Measurements from ENCODE around the gene STRIP1.

The STRIP1 gene

DNA sequence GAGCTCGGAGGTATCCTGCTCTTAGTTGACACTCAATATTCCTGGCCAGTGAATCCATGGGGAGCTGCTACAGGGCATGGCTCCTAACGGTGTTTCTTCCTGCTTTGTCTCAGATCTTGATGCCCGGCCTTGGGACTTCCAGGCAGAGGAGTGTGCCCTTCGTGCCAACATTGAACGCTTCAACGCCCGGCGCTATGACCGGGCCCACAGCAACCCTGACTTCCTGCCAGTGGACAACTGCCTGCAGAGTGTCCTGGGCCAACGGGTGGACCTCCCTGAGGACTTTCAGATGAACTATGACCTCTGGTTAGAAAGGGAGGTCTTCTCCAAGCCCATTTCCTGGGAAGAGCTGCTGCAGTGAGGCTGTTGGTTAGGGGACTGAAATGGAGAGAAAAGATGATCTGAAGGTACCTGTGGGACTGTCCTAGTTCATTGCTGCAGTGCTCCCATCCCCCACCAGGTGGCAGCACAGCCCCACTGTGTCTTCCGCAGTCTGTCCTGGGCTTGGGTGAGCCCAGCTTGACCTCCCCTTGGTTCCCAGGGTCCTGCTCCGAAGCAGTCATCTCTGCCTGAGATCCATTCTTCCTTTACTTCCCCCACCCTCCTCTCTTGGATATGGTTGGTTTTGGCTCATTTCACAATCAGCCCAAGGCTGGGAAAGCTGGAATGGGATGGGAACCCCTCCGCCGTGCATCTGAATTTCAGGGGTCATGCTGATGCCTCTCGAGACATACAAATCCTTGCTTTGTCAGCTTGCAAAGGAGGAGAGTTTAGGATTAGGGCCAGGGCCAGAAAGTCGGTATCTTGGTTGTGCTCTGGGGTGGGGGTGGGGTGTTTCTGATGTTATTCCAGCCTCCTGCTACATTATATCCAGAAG lies 19.4 kb downstream of the STRIP1 start:
- DNase-seq (ENCODE audit: low read depth), result no peak

DNA sequence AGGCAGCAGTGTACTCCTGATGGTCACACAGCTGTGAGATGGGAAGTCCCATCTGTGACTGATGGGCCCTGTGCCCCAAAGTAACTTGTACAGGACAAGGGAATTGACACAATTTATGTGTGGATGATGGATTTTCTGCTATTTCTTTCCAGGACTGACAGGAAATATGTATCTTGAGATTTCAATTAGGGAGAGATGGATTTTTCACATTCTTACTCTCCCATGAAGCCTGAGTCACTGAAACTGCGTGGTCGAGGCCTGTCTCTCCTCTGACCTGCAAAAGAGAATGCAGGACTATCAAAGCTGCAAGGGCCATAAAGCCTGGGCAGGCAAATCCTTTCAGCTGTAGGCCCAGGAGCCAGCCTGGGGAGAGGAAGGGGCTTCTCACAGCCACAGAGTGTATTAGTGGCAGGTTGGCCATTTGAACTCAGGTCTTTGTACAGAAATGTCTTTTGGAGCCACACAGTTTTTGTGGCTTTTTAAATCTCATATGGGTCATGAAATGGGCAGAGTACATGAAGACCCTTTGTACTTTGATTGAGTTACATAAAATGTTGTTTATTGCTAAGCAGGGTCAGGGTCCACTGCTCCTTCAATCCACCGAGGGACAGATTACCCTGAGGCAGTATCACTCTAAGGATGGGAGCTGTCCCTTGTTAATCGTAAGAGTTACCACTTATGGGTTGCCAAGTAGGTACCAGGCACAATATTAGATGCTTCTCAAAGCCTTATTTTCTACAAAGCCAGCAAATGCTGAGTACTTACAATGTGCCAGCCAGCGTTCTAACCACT lies 21.3 kb downstream of the STRIP1 start:
- no peak for DNase-seq (ENCODE audit: low read depth)

DNA sequence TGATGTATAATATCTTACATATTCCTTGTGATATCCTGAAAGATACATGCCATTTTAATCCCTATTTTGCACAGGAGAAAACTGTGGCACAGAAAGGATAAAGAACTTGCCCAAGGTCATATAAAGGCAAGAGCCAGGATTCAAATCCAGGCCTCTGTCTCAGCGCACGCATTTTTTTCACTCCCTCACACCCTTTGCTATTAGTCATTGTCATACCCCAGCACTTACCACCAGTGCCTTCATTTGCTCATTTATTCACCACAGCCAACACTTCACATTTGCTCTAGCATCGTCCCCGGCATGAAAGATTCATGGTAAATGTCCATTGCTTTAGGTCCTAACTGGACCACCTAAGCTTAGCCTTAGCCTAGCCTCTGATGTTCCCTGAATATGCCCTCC lies 21.9 kb downstream of the STRIP1 start:
- DNase-seq (ENCODE audit: low read depth), result no peak

DNA sequence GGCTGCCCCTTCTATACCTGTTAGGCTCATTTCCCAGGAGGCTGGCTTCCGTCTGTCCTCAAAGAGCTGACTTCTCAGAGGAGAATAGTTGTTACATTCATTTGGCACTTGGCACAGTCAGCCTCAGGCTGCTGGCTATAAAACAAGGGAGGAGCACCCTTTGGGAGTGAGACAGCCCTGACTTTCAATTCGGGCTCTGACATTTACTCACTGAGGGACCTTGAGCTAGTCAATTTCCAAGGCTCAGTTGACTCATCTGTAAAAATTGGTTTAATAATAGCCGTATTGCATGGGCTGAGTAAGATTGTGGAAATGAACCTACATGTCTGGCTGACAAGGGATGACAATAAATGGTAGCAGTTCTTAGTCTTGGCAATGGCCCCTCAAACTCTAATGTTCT lies 22.4 kb downstream of the STRIP1 start:
- DNase-seq (ENCODE audit: low read depth), result peak; percentile 76

DNA sequence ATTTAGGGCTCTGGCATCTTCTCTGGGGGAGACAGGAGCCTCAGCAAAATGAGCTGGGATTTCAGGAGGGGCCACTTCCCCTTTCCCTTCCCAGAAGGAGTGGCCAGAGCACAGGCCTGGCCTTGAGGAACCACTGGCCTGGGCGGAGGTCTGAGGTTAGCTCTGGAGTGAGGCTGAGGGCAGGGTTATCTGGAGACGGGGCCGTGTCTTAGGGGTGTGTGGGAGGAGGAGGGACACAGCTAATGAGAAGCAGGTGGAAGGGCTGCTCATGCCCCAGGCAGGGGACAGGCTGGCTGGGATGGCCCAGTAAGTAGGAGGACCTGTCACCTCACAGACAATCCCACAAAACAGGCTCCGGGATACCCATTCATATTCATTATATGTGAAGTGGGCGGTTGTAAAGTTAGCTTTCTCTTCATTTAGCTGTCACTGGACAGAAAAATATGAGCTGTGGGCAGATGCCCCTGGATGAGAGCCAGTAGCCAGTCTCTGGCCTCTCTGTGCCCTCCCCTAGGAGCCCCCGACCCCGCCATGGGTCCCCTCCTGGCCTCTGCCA lies 23.6 kb downstream of the STRIP1 start:
- DNase-seq (ENCODE audit: low read depth), result no peak

DNA sequence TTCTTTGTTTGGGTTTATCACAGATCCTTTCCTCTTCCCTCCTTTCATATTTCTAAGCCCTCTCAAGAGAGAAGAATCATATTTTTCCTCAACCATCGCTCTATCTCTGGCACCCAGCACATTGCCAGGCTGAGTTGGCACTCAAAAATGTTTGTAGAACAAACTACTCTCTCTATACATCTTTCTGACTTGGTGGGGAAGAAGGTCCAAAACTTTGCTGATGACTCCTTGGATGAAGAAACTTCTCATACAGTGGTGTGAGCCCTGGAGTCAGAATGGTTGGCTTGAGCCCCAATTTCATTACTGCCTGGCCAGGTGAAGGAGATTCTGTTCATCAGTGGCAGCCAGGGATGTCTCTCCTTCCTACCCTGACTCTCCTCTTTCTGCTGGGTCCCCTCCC lies 24.2 kb downstream of the STRIP1 start:
- no peak for DNase-seq (ENCODE audit: low read depth)

DNA sequence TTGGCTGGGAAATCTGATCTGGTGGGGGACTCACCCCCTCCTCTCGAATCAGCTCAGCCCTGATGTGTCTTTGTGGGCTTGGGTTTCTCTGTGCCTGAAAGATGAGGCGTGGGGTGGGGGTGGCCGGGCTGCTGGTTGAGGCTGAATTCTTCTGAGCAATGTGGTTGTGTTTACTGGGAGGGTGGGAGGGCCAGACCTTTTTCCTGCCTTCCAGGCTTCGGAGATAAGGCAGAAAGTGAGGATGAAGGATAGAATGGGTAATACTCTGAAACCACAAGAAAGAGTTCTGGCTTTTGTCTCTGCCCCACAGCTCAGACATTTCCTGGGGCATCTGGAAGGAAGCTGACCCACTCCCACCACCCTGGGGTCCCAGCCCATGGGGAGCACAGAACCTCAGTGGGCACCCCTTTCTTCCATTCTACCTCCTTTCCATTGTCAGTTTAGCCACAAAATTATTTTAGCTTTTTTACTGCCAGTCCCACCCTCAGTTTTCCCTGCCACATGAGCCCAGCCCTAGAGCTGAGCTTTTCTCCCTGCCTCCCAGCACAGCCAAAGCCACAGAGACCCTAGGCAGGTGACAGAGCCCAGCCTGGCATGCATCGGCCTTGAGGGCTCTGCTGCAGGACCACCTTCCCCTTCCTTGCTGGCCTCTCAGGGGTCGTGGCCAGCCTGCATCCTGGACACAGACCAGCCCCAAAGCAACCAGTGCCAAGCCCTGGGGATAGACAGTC lies 24.9 kb downstream of the STRIP1 start:
- no peak for DNase-seq (ENCODE audit: low read depth)

DNA sequence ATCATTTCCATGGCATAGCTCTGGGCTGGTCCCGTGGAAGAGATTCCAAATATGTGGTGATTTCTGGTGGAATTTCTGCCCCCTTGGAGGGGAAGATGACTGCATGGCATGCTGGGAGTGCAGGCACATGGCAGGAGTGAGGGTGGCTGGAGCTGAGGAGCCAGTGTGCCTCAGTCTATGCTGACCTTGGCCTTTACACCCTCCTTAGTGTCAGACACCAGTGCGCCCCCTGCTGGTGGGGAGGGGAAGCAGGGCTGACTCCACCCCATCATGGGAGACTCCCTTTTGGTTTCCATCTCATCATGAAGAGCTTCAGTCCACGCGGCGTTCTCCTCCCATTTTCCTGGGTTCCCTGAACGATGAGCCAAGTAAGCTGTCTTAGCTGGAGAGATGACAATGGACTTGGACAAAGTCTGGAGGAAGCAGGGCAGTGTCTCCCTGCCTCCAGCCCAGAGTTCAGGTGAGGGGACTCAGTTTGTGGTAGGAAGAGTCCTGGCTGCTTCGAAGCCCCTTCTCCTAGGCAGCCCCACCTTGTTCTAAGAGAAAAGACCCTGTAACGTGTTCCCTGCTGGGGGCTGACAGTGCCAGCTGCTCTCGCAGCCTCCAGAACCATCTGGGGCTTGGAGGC lies 25.7 kb downstream of the STRIP1 start:
- no peak for DNase-seq (ENCODE audit: low read depth)

DNA sequence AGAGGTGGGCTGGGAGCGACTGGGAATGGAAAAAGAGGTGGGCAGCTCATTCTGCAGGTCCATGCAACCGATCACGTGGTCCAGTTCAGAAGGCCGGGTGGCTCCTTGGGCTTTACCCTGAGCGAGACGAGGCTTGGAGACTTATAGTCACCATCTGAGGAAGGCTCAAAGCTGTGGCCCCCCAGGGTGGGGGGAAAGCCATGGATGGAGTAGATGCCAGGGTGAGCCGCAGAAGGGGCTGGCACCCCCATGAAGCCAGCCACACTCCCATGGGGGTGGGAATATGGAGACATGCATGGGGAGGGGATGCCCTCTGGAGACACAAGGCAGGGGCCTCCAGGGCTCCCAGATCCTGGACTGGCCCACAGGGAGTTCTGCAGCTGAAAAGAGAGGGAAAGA lies 26.2 kb downstream of the STRIP1 start:
- DNase-seq (ENCODE audit: low read depth), result no peak

DNA sequence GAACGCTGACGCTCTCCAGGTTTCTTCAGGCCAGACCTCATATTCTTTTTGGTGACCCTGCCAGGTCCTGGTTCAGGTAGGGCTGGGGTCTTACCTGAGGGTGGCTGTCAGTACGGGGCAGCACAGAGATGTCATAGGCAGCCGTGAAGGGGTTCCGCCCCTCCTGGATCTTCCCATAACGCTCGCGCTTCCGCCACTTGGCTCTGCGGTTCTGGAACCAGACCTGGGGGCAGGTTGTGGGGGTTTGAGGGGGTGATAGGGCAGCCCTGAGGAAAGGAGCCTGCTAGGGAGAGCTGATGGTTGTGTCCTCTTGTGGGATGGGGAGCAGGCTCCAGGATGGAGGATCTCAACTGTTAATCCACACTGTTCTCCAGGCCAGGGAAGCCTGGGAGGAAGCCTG lies 26.9 kb downstream of the STRIP1 start:
- DNase-seq (ENCODE audit: low read depth), result no peak

DNA sequence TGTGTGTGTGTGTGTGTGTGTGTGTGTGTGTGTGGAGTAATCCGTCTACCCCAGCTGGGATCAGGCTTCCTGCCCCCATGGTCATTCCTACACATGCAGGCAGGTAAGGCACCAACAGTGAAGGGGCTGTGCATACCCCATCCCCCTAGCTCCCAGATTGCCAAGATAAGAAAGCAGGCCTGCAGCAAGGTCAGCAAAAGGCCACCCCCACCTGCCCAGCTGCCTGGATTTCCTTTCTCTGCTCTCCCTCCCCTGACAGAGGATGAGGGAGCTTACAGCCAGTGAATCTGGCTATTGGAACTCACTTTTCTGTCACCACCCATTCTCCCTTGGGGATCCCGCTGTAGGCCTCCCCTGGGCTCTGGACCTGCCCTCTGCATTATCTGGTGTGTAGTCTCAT lies 28.2 kb downstream of the STRIP1 start:
- DNase-seq (ENCODE audit: low read depth), result no peak

DNA sequence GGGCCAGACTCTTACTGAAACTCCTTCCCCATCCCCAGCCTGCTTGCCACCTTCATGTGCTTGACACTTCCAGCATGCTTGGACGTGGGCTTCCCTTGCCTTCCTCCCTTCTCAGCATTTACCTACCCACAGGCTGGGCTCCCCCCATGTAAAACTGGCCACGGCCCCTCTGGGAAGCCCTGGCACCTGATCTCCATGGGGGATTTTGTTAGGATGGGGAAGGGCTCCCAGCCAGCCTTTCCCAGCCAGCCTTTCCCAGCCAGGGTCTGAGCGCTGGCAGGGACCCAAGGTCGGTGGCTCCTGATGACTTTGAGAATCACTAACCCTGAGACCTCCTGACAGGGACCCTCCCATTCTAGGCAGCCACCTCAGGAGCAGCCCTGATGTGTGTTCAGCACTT lies 29.4 kb downstream of the STRIP1 start:
- no peak for DNase-seq (ENCODE audit: low read depth)

DNA sequence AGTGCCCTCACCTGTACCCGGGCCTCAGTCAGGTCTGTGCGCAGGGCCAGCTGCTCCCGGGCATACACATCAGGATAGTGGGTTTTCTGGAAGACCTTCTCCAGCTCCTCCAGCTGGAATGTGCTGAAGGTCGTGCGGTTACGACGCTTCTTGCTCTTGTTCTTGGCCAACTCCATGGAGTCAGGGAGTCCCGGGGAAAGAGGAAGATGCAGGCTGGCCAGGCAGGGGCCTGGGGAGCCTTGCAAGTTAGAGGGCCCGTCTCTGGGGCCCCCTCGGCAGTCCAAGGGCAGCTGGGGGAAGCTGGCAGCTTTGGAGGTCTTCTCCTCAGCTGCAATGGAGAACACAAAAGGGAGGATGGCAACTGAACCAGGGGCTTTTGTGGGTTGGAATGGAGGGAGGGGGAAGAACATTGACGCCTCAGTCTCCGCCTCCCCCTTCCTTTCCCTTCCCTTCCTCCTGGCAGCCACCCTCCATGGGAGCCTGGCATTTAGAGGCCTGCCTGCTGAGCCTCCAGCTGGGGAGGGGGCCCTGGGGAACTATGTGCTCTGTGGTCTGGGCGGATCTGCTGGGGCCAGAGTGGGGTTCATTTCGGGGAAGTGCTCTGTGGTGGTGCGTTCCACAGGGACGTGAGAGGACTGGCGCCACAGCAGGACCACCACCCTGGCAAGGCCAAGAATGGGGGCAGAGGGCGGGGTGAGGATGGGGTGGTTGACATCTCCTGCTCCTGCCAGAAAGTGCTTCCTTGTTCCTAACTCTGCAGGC lies 30.3 kb downstream of the STRIP1 start:
- no peak for DNase-seq (ENCODE audit: low read depth)

DNA sequence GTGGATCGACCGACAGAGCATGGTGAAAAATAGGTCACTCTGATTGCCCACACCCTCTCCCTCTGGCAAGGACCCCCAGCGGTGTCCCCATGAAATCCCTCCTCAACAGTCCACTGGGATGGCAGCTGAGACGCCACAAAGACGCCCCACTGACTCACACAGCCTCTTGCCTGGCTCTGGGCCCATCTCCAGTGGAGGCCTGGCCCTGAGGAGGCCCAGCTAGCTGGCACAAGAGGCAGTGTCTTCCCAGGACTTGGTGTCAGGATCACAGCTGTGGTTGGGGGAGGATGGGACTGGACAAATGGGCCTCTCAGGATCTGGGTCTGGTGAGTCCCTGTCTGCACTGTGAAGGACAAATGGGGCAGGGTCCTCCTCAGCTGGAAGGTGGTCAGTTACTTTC lies 31.4 kb downstream of the STRIP1 start:
- no peak for DNase-seq (ENCODE audit: low read depth)

DNA sequence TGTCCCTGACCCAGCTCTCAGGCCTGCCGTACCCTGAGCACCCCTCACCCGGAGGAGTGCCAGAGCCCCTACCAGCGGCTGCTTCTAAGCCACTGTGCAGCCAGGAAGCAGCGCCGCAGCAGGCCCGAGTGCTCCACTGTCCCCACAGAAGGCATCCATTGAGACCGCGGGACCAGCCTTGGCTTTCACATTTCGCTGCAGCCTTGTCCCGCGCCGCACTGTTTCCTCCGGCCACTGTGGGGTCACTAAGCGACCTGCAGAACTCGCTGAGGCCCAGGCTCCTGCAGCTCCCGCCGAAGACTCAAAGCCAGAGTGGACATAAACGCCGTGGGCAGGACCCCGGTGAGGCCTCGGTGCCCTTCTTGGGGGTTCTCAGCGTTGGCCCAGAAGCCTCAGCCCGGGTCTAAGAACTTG lies 33.1 kb downstream of the STRIP1 start:
- no peak for DNase-seq (ENCODE audit: low read depth)

DNA sequence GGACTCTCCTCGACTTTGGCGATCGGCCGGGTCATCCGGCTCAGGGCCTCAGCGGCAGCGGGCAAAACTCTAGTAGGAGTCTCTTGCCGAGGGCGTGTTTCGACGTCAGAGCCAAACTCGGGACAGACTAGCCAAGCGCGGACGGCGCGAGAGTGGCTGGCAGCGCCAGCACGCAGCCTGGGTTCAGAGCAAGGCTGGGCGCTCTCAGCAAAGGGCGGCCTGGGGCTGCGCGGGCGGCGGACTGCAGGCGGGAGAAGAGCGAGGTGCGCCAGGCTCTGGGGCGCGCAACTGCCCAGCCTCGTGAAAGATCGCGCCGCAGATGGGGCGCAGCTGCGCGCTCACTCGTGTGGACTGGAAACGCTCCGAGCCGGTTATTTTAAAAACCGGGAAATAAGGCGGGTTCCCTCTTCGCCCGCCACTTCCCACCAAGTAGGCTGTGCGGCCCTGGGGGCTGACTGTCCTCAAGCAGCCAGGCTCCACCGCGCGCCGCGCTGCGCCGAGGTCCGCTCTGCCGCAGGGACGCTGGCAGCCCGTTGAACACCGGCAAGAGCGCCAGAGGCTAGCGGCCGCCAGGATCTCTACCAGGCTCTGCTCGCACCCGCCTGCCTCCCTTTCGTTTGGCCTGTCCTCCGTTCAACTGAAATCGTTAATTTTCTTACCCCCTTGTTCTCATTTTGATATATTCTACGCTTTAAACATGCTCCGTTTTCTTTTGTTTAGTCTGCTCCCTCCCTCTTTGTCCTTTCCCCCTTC lies 33.6 kb downstream of the STRIP1 start:
- no peak for DNase-seq (ENCODE audit: low read depth)

DNA sequence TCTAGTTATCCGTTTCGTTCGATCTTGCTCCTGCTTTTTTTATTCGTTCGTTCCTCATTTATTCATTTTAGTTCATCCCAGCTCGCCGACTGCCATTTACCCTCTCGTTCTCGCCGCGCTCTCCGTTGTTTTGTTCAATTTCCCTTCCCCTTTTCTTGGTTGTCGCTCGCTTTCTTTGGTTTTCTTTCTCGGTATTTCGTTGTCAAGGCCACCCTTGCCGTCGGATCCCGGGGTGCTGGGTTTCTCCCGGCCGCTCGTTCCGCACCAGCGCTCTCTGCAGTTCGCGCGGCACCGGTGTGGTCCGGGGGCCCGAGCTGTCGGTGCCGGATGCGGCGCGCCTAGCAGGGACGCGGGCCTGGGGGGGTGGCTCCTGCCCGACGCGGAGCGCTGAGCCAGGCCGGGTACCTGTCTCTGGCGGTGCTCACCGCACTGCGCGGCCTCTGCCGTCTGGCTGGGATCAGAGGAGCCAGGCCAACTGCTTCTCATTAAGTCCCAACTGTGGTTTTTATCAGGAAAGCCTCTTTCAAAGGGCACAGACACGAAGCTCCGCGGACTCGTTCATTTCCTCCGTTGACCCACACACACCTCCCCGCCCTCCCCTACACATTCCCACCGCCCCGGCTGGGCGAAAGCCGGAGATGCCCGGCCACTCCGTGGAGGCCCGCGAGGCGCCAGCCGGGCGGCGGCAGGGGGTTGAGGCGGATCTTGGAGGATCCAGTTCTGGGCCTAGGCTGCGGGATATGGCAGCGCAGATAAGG lies 34.4 kb downstream of the STRIP1 start:
- DNase-seq (ENCODE audit: low read depth), result no peak

DNA sequence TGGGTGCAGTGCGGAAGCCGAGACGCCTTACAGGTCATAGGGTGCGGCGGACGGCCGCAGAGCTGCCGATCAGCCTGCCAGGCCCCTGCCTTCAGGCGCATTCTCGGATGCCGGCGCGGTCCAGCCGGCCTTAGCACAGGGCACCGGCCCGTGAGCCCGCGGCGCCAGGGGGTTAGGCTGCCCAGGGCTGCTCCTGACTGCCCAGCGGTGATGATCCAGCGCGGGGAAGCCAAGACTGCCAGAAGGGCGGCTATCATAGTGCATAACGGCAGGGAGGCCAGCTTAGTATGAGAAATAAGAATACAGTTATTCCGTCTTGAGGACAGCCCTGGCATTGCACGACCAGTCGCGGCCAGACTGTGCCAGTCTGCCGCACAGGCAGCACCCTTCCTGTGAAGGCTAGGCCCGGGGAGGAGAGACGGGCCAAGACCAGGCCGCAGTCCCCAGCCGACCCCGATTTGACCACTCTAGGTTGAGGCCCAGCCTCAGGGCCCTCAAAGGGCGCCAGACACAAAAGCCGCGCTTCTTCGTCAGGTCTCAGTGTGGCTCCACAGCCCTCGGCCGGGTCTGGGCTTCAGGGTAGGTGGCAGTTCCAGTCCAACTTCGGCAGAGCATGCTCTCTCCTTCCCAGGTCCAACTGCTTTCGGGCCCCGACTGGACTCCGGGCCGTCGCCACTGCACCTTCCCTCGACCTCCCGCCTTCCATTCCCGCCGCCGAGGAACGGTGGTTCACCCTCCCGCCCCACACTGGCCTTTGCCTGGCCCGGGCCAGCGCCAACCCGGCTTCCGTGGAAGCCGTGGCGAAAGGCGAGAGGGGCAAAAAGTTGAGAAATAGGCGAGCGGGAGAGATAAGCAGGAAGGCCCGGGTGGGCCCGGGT lies 35.2 kb downstream of the STRIP1 start:
- DNase-seq (ENCODE audit: low read depth), result no peak

DNA sequence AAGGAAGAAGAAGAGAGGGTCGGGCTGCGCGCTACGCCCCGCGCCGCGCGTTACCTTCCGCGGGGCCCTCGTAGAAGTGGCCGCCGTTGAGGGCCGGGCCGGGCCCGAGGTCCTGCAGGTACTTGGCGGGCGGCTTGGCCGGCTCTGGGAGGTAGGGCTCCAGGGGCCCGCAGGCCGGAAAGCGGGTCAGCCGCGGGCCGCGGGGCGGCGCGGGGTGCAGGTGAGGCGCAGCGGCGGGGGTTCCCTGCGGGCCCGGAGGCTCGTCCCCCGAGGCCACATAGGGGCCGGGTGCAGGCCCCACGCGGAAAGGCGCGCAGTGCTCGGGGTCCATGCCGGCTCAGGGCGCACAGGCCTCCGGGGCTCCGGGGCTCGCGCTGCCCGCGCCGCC lies 35.9 kb downstream of the STRIP1 start:
- DNase-seq (ENCODE audit: low read depth), result no peak
